Activated naive CD8-positive, alpha-beta T cell treated with anti-CD3 and anti-CD28 coated beads, Interleukin-2, amount 10 ng/mL, durations not matched to agents 7 days and 5 days (primary cell): ENCODE measurements around the gene TMPRSS4. TPM values are rescaled to one million over a fixed set of nuclear protein-coding genes. Genes with fewer than 3 reads are reported as not detected.

ENCODE experiments used
- ATAC-seq: fragments of 150-1000 bp; cut with Tn5 transposase; one replicate; pipeline ENCODE4 v1.10.0; 2021; ENCODE audit warnings: low read depth, moderate library complexity
- POLR2A ChIA-PET: fragments of 350-600 bp; sonication (Branson Sonifier 250); formaldehyde crosslinking; loops from one replicate; lab custom pipeline; 2021; ENCODE audit warnings: antibody characterized with exemption; lab: Charles Lee
- DNase-seq: peaks from one replicate; pipeline ENCODE4 v3.0.0; 2021
- H3K27ac Mint-ChIP-seq: one replicate; pipeline ENCODE4 v1.8.0; 2022; ENCODE audit warnings: mild to moderate bottlenecking, mixed read lengths
- H3K27me3 Mint-ChIP-seq: one replicate; pipeline ENCODE4 v1.8.0; 2022; ENCODE audit warnings: mild to moderate bottlenecking, moderate library complexity, mixed read lengths
- H3K36me3 Mint-ChIP-seq: one replicate; pipeline ENCODE4 v1.8.0; 2021; ENCODE audit warnings: mild to moderate bottlenecking, mixed read lengths
- H3K4me1 Mint-ChIP-seq: one replicate; pipeline ENCODE4 v1.8.0; 2021; ENCODE audit warnings: mixed read lengths
- H3K4me3 Mint-ChIP-seq: one replicate; pipeline ENCODE4 v1.8.0; 2022; ENCODE audit warnings: mild to moderate bottlenecking, moderate library complexity, mixed read lengths
- H3K9me3 Mint-ChIP-seq: one replicate; pipeline ENCODE4 v1.8.0; 2021; ENCODE audit warnings: mixed read lengths
- total RNA-seq, 2 experiments: library from RNA; stranded (reverse); gene quantifications; one replicate each; pipeline ENCODE4 v1.2.3, GENCODE V29; 2021

TMPRSS4 gene
- total RNA-seq, 2 experiments from 2014 or later, result 0.30 to 0.40 TPM

DNA sequence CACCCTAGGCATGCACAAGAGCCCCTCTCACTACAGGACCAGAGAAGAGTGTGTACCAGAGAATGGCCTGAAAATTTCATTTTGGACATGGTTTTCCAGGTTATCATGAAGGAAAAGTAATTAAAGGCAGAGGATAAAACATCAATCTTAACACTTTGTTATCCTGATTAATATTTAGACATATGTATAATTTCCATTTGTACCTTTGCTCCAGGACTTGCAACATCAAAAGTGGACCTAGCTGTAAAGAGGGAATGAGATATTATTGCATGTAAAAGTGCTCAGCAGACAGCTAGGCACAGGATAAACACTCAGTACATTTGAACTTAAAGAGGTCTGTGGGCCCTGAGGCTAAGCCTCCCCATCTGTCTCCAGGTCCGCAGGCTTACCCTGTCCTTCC lies 77.8 kb downstream of the TMPRSS4 start:
- Mint-ChIP-seq H3K4me1 (peaks cover 17% of the 10 kb centered on the region), H3K36me3 (no peaks in the 10 kb centered on the region), H3K4me3 (no peak overlapping the region), H3K9me3 (no peaks in the 10 kb centered on the region), H3K27ac (no peak overlapping the region), H3K27me3 (peaks cover 87% of the 10 kb centered on the region)
- DNase-seq (no peak), ATAC-seq (no peak)
- POLR2A ChIA-PET, result no interaction called here

DNA sequence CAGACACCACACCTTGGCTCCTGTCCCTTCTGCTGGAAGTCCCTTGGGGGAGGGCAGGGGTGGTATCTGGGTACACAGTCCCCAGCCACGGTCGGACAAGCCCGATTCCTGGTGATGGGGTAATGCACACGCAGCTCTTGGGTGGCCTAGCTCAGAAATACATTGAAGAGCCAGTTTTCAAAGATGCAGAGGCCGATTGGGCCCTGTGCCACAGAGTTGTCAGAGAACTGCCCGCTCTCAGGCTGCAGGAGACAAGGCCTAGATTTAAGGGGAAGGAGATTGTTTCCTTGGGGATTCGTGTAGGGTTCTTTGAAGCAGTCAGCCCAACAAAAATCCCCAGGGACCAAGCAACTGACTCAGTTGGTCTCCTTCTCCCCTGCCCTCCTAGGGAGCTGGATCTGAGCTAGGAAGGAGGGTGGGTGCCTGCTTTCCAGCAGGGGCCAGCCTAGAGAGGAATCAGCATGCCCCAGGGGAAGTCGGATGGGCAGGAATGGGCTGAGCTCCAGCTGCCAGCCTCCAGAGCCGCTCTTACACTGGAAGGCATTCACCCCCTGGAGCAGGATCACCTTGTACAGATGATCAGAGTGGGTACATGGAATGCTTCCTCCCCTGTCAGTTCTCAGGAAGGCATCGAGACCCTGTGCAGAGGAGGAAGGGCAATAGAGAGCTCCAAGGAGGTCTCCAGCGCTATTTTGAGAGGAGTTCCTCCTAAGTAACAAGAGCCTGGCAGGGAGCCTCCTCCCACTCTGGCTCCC lies 79.1 kb downstream of the TMPRSS4 start:
- ATAC-seq, result no peak
- H3K4me1 Mint-ChIP-seq, result peaks cover 17% of the 10 kb centered on the region
- peaks cover 80% of the 10 kb centered on the region for H3K27me3 Mint-ChIP-seq
- no peaks in the 10 kb centered on the region for H3K9me3 Mint-ChIP-seq
- H3K36me3 Mint-ChIP-seq, result no peaks in the 10 kb centered on the region
- no peak for DNase-seq
- POLR2A ChIA-PET, result interaction anchor here (0.9 to 1.2 kb wide), 3 partner anchors 12 to 16 kb away, joined by 3 read pairs; no protein-coding TSS in a partner anchor
- no peak overlapping the region for H3K27ac Mint-ChIP-seq
- no peak overlapping the region for H3K4me3 Mint-ChIP-seq

- POLR2A ChIA-PET, result interaction anchor here (0.9 to 1.2 kb wide), 3 partner anchors 12 to 15 kb away, joined by 3 read pairs; no protein-coding TSS in a partner anchor
- Mint-ChIP-seq H3K4me1 (peaks cover 17% of the 10 kb centered on the region), H3K27me3 (peaks cover 77% of the 10 kb centered on the region), H3K36me3 (no peaks in the 10 kb centered on the region), H3K9me3 (no peaks in the 10 kb centered on the region), H3K4me3 (peak overlapping the region; percentile 62), H3K27ac (no peak overlapping the region)
- DNase-seq (no peak), ATAC-seq (peak; percentile 70)
Observed at GRCh38 chr11:118156531-118157185, 79.8 kb downstream of the TMPRSS4 start.

DNA sequence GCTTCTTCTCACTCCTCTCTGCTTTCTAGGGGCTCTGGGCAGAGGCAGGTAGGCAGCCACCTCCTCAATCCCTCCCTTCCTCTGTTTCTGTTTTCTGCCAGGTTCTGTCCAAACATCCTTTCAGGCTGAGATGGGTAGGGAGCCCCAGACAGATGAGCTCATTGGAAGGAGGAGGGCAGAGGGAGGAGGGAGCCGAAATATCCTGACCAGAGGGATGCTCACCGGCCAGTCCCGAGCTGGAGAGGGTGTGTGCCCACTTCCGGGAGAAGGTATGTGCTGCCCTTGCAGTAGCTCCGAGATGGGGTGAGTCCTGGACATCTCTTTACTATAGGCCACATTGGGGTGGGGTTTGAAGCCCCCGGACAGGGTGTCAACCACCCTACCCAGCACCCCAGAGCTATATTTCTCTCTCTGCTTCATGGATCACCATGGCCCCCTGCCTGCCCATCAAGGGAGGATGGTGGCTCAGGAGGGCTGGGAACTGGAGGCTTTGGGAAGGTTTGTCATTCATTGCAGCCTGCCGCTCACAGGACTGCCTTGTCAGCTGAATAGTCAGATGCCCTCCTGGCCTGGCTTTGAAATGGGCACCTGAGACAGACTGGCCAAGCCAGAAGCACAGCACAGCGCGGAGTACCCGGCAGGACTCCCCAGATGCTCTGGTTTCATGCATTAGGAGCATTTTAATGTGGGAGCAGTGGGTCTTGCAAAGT lies 80.5 kb downstream of the TMPRSS4 start:
- no peaks in the 10 kb centered on the region for H3K36me3 Mint-ChIP-seq
- ATAC-seq (no peak), DNase-seq (no peak)
- no peak overlapping the region for H3K4me3 Mint-ChIP-seq
- H3K27me3 Mint-ChIP-seq, result peaks cover 77% of the 10 kb centered on the region
- no peak overlapping the region for H3K27ac Mint-ChIP-seq
- POLR2A ChIA-PET, result interaction anchor here (1.2 kb wide), 1 partner anchor 14 kb away, joined by 3 read pairs; no protein-coding TSS in a partner anchor
- H3K4me1 Mint-ChIP-seq, result peaks cover 17% of the 10 kb centered on the region
- no peaks in the 10 kb centered on the region for H3K9me3 Mint-ChIP-seq

DNA sequence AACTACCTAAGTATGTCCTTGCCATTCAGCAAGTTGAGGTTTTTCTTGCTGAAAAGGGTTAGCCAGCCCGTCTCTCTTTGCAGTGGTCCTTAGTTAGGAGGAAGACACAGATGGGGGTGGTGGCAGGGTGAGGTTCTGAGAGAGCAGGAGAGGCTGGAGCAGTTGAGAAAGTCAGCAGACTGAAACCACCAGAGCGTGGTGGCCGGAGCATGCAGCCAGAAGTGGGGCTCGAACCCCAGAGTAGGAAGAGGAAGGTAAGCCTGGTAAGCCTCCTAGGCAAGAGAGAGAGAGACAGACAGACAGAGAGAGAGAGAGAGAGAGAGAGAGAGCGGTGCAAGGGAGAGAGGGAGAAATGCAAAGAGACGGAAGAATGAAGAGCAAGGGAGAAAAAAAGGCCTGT lies 84.9 kb downstream of the TMPRSS4 start:
- no peak overlapping the region for H3K27ac Mint-ChIP-seq
- H3K4me1 Mint-ChIP-seq, result peaks cover 7% of the 10 kb centered on the region
- H3K36me3 Mint-ChIP-seq, result no peaks in the 10 kb centered on the region
- ATAC-seq, result no peak
- H3K4me3 Mint-ChIP-seq, result no peak overlapping the region
- H3K9me3 Mint-ChIP-seq, result no peaks in the 10 kb centered on the region
- DNase-seq, result no peak
- POLR2A ChIA-PET, result no interaction called here
- peaks cover 52% of the 10 kb centered on the region for H3K27me3 Mint-ChIP-seq

GRCh38 chr11:118162846-118163245 lies 86.0 kb downstream of the TMPRSS4 start:
- Mint-ChIP-seq H3K27ac (no peak overlapping the region), H3K27me3 (peaks cover 45% of the 10 kb centered on the region), H3K4me3 (no peak overlapping the region), H3K4me1 (peaks cover under 1% of the 10 kb centered on the region), H3K36me3 (no peaks in the 10 kb centered on the region), H3K9me3 (no peaks in the 10 kb centered on the region)
- POLR2A ChIA-PET, result no interaction called here
- ATAC-seq (no peak), DNase-seq (no peak)

GRCh38 chr11:118163494-118163893 lies 86.6 kb downstream of the TMPRSS4 start:
- H3K4me3 Mint-ChIP-seq, result no peak overlapping the region
- H3K36me3 Mint-ChIP-seq, result no peaks in the 10 kb centered on the region
- peaks cover 41% of the 10 kb centered on the region for H3K27me3 Mint-ChIP-seq
- H3K4me1 Mint-ChIP-seq, result no peaks in the 10 kb centered on the region
- H3K27ac Mint-ChIP-seq, result no peak overlapping the region
- POLR2A ChIA-PET, result no interaction called here
- no peak for ATAC-seq
- no peaks in the 10 kb centered on the region for H3K9me3 Mint-ChIP-seq
- no peak for DNase-seq

- H3K36me3 Mint-ChIP-seq, result no peaks in the 10 kb centered on the region
- no peak for DNase-seq
- H3K4me1 Mint-ChIP-seq, result no peaks in the 10 kb centered on the region
- H3K27me3 Mint-ChIP-seq, result peaks cover 38% of the 10 kb centered on the region
- POLR2A ChIA-PET, result no interaction called here
- no peaks in the 10 kb centered on the region for H3K9me3 Mint-ChIP-seq
- no peak for ATAC-seq
- no peak overlapping the region for H3K27ac Mint-ChIP-seq
- no peak overlapping the region for H3K4me3 Mint-ChIP-seq
Observed at GRCh38 chr11:118164885-118165284, 88.0 kb downstream of the TMPRSS4 start.

GRCh38 chr11:118166641-118167040 lies 89.8 kb downstream of the TMPRSS4 start:
- Mint-ChIP-seq H3K36me3 (no peaks in the 10 kb centered on the region), H3K9me3 (no peaks in the 10 kb centered on the region), H3K4me3 (no peak overlapping the region), H3K27me3 (peaks cover 32% of the 10 kb centered on the region), H3K4me1 (peaks cover under 1% of the 10 kb centered on the region), H3K27ac (no peak overlapping the region)
- ATAC-seq (no peak), DNase-seq (no peak)
- POLR2A ChIA-PET, result no interaction called here

DNA sequence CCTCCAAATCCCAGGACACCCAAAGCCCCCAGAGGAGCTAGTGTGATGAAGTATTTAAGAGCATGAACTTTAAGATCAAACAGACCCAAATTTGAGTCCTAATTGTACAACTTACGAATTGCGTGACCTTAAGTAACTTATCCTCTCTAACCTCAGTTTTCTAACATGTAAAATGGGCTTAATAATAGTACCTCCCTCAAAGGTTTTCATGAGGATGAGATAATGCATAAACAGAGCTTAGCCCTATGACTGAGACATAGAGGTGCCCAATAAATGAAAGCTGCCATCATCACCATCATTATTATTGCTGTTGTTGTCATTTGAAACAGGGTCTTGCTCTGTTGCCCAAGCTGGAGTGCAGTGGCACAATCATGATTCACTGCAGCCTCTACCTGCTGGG lies 90.4 kb downstream of the TMPRSS4 start:
- DNase-seq (no peak), ATAC-seq (no peak)
- Mint-ChIP-seq H3K4me1 (peaks cover 1% of the 10 kb centered on the region), H3K27ac (no peak overlapping the region), H3K4me3 (no peak overlapping the region), H3K27me3 (peaks cover 27% of the 10 kb centered on the region), H3K9me3 (no peaks in the 10 kb centered on the region), H3K36me3 (no peaks in the 10 kb centered on the region)
- POLR2A ChIA-PET, result no interaction called here

DNA sequence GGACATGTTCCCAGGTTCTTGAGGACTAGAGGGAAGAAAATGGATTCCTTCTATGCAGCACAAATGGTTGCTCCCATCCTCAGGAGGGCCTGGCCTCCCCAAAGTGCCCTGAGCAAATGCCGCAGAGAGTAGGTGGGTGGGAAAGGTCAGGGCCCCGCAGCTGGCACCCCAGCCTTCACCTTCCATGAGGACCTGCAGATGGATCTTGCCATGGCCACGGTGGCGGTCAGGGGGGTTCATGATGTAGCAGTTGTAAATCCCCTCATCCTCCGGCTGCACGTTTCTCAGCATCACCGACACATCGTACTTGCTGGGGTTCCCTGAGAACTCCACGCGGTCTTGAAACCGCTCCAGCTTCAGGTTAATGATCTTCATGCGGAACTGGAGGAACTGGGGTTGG lies 91.0 kb downstream of the TMPRSS4 start:
- ATAC-seq (no peak), DNase-seq (no peak)
- peaks cover 23% of the 10 kb centered on the region for H3K27me3 Mint-ChIP-seq
- no peaks in the 10 kb centered on the region for H3K9me3 Mint-ChIP-seq
- no peak overlapping the region for H3K4me3 Mint-ChIP-seq
- no peak overlapping the region for H3K27ac Mint-ChIP-seq
- H3K36me3 Mint-ChIP-seq, result no peaks in the 10 kb centered on the region
- peaks cover 1% of the 10 kb centered on the region for H3K4me1 Mint-ChIP-seq
- POLR2A ChIA-PET, result no interaction called here

DNA sequence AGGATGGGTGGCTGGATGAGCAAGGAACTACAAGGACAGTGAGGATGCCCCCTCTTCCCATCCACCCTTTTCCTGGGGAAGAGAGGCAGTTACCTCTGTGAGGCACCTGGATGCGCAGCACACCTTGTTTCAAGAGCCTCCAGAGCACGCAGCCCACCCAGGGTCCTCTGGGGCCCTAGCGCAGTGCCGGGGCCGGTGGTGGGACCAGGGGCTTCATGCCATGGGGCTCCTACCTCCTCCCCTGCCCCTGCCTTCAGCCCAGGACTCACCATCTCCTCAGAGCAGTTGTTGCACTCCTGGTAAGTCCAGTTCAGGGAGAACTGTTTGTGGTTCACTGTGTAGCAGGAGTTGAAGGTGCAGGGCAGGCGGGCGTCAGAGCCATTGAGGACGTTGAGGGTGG lies 91.4 kb downstream of the TMPRSS4 start:
- no peak for ATAC-seq
- POLR2A ChIA-PET, result no interaction called here
- peaks cover 19% of the 10 kb centered on the region for H3K27me3 Mint-ChIP-seq
- no peak overlapping the region for H3K4me3 Mint-ChIP-seq
- DNase-seq, result no peak
- no peaks in the 10 kb centered on the region for H3K9me3 Mint-ChIP-seq
- no peaks in the 10 kb centered on the region for H3K36me3 Mint-ChIP-seq
- no peak overlapping the region for H3K27ac Mint-ChIP-seq
- peaks cover 1% of the 10 kb centered on the region for H3K4me1 Mint-ChIP-seq

DNA sequence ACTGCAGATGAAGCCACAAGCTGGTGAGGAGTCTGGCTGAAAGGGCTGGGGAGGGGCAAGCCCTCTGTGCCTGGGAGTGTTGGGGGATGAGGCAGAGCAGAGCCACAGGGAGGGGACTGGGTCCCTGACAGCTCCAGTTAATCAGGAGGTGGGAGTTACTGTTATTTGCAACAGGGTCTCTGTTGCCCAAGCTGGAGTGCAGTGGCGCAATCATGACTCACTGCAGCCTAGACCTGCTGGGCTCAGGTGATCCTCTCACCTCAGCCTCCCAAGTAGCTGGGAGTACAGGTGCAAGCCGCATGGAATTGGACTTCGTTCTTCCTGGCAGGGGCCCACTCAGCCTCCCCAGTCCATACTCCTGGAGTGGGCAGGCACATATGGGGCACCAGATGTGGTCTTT lies 91.9 kb downstream of the TMPRSS4 start:
- Mint-ChIP-seq H3K4me1 (peaks cover 1% of the 10 kb centered on the region), H3K27ac (no peak overlapping the region), H3K4me3 (no peak overlapping the region), H3K36me3 (no peaks in the 10 kb centered on the region), H3K27me3 (peaks cover 16% of the 10 kb centered on the region), H3K9me3 (no peaks in the 10 kb centered on the region)
- ATAC-seq, result no peak
- no peak for DNase-seq
- POLR2A ChIA-PET, result no interaction called here
